NCI-H446 (cell line): ENCODE results near the gene C22orf39.

Experiments used
- DNase-seq, 2 experiments: peaks; one replicate each; lab custom pipeline; 2025; lab: John Stamatoyannopoulos, UW

The C22orf39 gene

GRCh38 chr22:19398652-19399051 lies 48.9 kb downstream of the C22orf39 start:
- no peak for DNase-seq

GRCh38 chr22:19398206-19398605 lies 49.3 kb downstream of the C22orf39 start:
- peak in 1 of 2 experiments; percentile 56 for DNase-seq

GRCh38 chr22:19397734-19398104 lies 49.8 kb downstream of the C22orf39 start:
- DNase-seq = no peak

DNA sequence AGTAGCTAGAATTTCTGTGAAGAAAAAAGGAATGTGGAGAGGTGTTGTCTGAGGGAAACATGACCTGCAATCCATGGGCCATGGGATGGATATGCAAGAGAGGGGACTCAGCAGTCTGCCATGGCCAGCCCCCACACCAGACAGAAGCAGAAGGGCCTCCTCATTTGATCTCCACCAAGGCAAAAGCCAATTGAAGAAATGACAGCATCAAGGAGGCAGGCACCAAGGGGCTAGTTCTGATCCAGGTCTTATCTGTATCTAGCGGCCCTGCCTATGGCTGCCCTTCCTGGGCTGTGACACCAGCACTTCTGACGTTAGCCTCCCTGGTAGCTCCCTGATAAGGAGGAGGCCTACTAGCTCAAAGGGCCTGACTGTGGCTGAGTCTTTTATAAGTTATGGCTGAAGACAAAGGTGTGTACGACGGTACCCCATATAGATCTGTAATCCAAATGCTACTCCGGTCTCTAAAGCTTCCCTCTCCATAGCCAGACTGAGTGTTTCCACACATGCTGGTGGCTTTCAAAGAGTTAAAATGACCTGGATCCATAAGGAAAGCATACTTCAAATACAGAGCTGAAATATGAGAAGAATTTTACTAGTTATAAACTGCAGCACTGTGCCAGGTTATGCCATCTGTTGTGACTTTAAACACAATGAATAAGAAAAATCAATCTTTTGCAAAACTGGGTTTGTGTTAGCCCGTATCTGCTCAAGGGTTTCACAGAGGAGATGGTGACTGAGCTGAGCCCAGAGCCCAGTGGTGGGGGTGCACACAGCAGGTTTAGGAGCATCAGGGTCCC lies 50.4 kb downstream of the C22orf39 start:
- DNase-seq = peak in 1 of 2 experiments; percentile 56

DNA sequence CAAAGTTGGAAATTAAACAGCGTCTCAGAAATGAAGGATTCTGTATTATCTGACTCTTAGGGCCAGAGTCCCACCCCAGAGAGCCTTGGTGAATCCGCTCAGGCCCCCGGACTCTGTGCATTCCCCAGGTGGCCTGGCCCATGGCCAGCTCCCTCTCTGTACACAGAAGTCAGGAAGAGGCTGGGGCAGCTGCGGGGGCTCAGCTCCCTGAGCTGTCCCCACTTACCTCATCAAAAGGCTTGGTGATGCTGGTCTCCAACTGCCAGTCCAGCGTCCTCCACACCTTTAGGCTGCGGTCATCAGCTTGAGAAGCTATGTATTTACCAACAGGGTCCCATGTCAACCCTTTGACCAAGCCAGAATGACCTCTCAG lies 51.0 kb downstream of the C22orf39 start:
- no peak for DNase-seq

DNA sequence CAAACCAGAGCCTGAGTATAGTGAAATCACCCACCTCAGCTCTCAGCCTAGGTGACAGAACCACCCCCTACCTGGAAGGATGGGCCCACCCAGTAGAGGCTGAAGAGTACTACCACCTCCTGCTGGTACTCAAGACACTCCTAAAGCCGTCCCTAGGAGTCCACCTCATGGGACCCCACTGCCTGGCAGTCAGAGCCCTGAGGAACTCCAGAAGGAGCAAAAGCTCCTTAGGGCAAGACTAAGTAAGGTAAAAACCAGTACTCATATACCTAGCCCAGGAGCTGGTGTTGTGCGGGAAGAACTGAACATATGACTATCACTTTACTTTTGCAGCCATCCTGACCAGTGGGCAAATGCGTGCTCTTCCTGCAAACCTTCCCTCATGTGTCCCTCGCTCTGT lies 52.2 kb downstream of the C22orf39 start:
- no peak for DNase-seq

GRCh38 chr22:19394274-19395050 lies 53.0 kb downstream of the C22orf39 start:
- DNase-seq = no peak

DNA sequence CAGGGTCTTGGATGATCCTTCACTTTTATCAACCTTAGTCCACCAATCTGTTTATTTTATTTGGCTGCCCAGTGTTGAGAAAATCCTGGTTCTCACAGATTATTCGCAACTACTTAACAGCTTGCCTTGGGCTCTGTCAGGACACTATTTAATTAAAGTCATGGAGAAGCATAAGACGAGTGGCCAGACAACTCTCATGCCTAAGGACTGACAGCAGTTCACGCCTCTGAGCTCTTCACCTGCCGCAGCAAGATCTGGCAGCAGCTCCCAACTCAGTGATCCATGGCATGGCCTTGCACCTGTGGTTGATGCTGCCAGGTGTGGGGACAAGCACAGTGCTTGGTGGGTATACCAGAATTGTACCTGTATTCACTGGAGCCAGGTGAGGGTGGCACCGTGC lies 53.8 kb downstream of the C22orf39 start:
- DNase-seq = no peak
